GM21825 (cell line): Measurements from ENCODE around the gene SMTN.
A peak's percentile ranks its signal among the peaks of the same experiment; 100 is the strongest.
"Not testable (repeated sequence)": the region's sequence is repeated elsewhere in the genome, so short reads cannot be mapped to it uniquely, and the experiment has no call there.

Experiments used
- ATAC-seq: cut with Tn5 transposase; IDR thresholded peaks from one replicate; pipeline ENCODE4 v1.9.1; 2021; ENCODE audit warnings: mild to moderate bottlenecking, moderate library complexity; ENCODE audit not compliant: unreplicated experiment

Gene SMTN

GRCh38 chr22:31103111-31103510 lies 22.0 kb downstream of the SMTN start:
- no peak for ATAC-seq

- ATAC-seq: no peak
Measured at GRCh38 chr22:31103899-31104694, 23.0 kb downstream of the SMTN start.

- no peak for ATAC-seq
Measured at GRCh38 chr22:31104869-31105268, 23.8 kb downstream of the SMTN start.

- no peak for ATAC-seq
Measured at GRCh38 chr22:31105282-31105929, 24.3 kb downstream of the SMTN start.

GRCh38 chr22:31106001-31106571 lies 25.0 kb downstream of the SMTN start:
- ATAC-seq: no peak

GRCh38 chr22:31106731-31107177 lies 25.6 kb downstream of the SMTN start:
- ATAC-seq: no peak

GRCh38 chr22:31107178-31107893 lies 26.2 kb downstream of the SMTN start, which contains the start of gene SELENOM:
TSS of gene SELENOM (minus strand) at chr22:31107568. CDS start at chr22:31107505, 63 bp downstream.
- peak; percentile 87 for ATAC-seq

- ATAC-seq: peak; percentile 10
Measured at GRCh38 chr22:31107894-31108218, 26.7 kb downstream of the SMTN start.

- ATAC-seq: not testable (repeated sequence)
Measured at GRCh38 chr22:31112547-31113091, 31.5 kb downstream of the SMTN start.

GRCh38 chr22:31118046-31118820 lies 37.1 kb downstream of the SMTN start:
- ATAC-seq: no peak

- no peak for ATAC-seq
Measured at GRCh38 chr22:31119026-31119717, 38.1 kb downstream of the SMTN start.

GRCh38 chr22:31120230-31120629 lies 39.1 kb downstream of the SMTN start:
- ATAC-seq: no peak

- ATAC-seq: no peak
Measured at GRCh38 chr22:31120642-31121041, 39.5 kb downstream of the SMTN start.

GRCh38 chr22:31121403-31121802 lies 40.3 kb downstream of the SMTN start:
- no peak for ATAC-seq

- no peak for ATAC-seq
Measured at GRCh38 chr22:31122196-31122531, 41.0 kb downstream of the SMTN start.

GRCh38 chr22:31122532-31123291 lies 41.6 kb downstream of the SMTN start, which contains the start of gene INPP5J:
TSS of gene INPP5J (plus strand) at chr22:31122966. CDS start at chr22:31123015, 49 bp downstream.
- ATAC-seq: no peak

GRCh38 chr22:31123292-31123602 lies 42.1 kb downstream of the SMTN start:
- ATAC-seq: no peak

GRCh38 chr22:31124290-31124689 lies 43.2 kb downstream of the SMTN start:
- ATAC-seq: no peak

GRCh38 chr22:31124811-31125465 lies 43.8 kb downstream of the SMTN start:
- no peak for ATAC-seq
